Anterior cingulate cortex (tissue), 58 donors: ENCODE measurements around the gene HSPBP1.
A peak's percentile ranks its signal among the peaks of the same experiment; 100 is the strongest.
"Not testable (repeated sequence)": the region's sequence is repeated elsewhere in the genome, so short reads cannot be mapped to it uniquely, and the experiment has no call there.

Experiments used
- DNase-seq, 58 donors: peaks; one replicate each; lab custom pipeline; 2025; lab: John Stamatoyannopoulos, UW

The HSPBP1 gene

GRCh38 chr19:55241935-55242464, 37.9 kb downstream of the HSPBP1 start:
- no peak for DNase-seq

- DNase-seq, result no peak
Observed at GRCh38 chr19:55241143-55241934, 38.6 kb downstream of the HSPBP1 start.

- DNase-seq, result peak in 14 of 58 donors; percentile 7 to 72 (median 24)
Observed at GRCh38 chr19:55240713-55241020, 39.2 kb downstream of the HSPBP1 start.

- DNase-seq, result no peak
Observed at GRCh38 chr19:55239004-55239403, 40.9 kb downstream of the HSPBP1 start.

- DNase-seq, result no peak
Observed at GRCh38 chr19:55238030-55238429, 41.9 kb downstream of the HSPBP1 start.

GRCh38 chr19:55232986-55233385, 46.9 kb downstream of the HSPBP1 start:
- DNase-seq, result no peak

GRCh38 chr19:55232286-55232602, 47.7 kb downstream of the HSPBP1 start:
- DNase-seq, result no peak

GRCh38 chr19:55231391-55232285, 48.3 kb downstream of the HSPBP1 start:
- no peak for DNase-seq

GRCh38 chr19:55230780-55231179, 49.1 kb downstream of the HSPBP1 start:
- no peak for DNase-seq

- DNase-seq, result no peak
Observed at GRCh38 chr19:55230329-55230728, 49.6 kb downstream of the HSPBP1 start.

- no peak for DNase-seq
Observed at GRCh38 chr19:55229789-55230182, 50.1 kb downstream of the HSPBP1 start.

- DNase-seq, result no peak
Observed at GRCh38 chr19:55229145-55229788, 50.6 kb downstream of the HSPBP1 start.

- no peak for DNase-seq
Observed at GRCh38 chr19:55228403-55229031, 51.4 kb downstream of the HSPBP1 start, which contains the start of gene TMEM86B. TSS of gene TMEM86B (minus strand) at chr19:55228763. CDS start at chr19:55228741, 22 bp downstream.

GRCh38 chr19:55228015-55228391, 51.9 kb downstream of the HSPBP1 start:
- DNase-seq, result no peak

- DNase-seq, result no peak
Observed at GRCh38 chr19:55227241-55228014, 52.5 kb downstream of the HSPBP1 start.

GRCh38 chr19:55226788-55227187, 53.1 kb downstream of the HSPBP1 start:
- peak in 1 of 58 donors; percentile 3 for DNase-seq

GRCh38 chr19:55226273-55226672, 53.6 kb downstream of the HSPBP1 start:
- DNase-seq, result no peak

- no peak for DNase-seq
Observed at GRCh38 chr19:55225415-55225958, 54.4 kb downstream of the HSPBP1 start.

GRCh38 chr19:55224679-55225414, 55.1 kb downstream of the HSPBP1 start:
- not testable (repeated sequence) for DNase-seq
